CD4-positive, alpha-beta T cell treated with Interleukin-2 at 100 ng/mL for 4 hours (primary cell): Measurements from ENCODE around the gene RUSC1.
"Not testable (repeated sequence)": the region's sequence is repeated elsewhere in the genome, so short reads cannot be mapped to it uniquely, and the experiment has no call there.

Experiments
- DNase-seq: peaks from one replicate; pipeline ENCODE4 v3.0.0-alpha.2; 2020; ENCODE audit warnings: low spot score

The RUSC1 gene

GRCh38 chr1:155322953-155323728 is 2.4 kb downstream of the RUSC1 start:
- DNase-seq: peak; percentile 81

GRCh38 chr1:155323729-155324036 is 3.0 kb downstream of the RUSC1 start:
- peak; percentile 85 for DNase-seq

- peak; percentile 87 for DNase-seq
Measured at GRCh38 chr1:155324037-155324716, 3.5 kb downstream of the RUSC1 start.

GRCh38 chr1:155324717-155325602 is 4.3 kb downstream of the RUSC1 start:
- DNase-seq: no peak

- no peak for DNase-seq
Measured at GRCh38 chr1:155325603-155325893, 4.9 kb downstream of the RUSC1 start.

GRCh38 chr1:155326020-155326526 is 5.4 kb downstream of the RUSC1 start:
- DNase-seq: no peak

DNA sequence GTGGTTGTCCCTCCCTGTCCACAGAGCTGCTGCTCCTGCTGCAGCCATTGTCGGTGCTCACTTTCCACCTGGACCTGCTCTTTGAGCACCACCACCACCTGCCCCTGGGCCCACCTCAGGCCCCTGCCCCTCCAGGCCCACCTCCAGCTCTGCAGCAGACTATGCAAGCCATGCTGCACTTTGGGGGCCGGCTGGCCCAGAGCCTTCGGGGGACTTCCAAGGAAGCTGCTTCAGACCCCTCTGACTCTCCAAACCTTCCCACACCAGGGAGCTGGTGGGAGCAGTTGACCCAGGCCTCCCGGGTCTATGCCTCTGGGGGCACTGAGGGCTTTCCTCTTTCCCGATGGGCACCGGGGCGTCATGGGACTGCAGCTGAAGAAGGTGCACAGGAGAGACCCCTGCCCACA is 5.9 kb downstream of the RUSC1 start:
- no peak for DNase-seq

DNA sequence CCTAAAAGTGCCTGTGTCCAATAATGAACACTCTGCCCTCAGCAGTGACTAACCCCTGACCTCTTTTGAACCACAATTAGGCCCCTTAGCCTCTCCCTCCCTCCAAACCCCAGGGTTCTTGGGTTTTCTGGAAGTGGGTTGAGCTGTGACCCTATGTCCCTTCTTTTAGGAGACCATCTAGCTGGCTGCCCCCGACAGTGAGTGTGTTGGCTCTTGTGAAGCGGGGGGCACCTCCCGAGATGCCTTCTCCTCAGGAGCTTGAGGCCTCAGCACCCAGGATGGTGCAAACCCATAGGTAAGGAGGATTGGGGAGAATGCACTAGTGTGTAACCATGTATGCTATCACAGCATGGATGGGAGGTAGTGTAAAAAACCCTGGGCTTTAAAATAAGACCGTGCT is 7.3 kb downstream of the RUSC1 start:
- DNase-seq: no peak

DNA sequence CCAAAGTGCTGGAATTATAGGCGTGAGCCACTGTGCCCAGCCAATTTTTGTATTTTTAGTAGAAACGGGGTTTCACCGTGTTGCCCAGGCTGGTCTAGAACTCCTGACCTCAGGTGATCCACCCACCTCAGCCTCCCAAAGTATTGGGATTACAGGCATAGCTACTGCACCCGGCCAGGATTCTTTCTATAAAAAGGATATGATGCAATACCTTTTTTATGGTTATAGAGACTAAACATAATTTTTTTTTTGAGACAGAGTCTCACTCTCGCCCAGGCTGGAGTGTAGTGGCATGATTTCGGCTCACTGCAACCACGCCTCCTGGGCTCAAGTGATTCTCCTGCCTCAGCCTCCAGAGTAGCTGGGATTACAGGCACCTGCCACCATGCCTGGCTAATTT is 8.2 kb downstream of the RUSC1 start:
- not testable (repeated sequence) for DNase-seq

GRCh38 chr1:155329980-155330598 is 9.4 kb downstream of the RUSC1 start:
- no peak for DNase-seq

DNA sequence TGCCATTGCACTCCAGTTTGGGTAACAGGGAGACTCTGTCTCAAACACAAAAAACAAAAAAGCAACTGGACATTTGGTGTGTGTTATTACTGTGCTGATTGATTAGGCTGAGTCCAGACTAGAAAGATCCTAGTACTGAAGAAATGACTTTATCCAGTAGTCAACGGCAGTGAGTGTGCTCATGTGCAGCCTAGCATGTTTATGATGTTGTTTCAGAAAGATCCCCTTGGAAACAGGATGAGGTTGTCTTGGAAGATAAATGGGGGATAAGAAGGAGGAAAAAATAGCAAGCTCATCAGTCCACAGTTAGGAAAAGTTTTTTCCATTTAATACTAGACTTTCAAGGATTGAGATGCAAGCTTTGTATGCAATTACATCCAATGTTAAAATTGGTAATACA is 14.3 kb downstream of the RUSC1 start:
- DNase-seq: no peak

- DNase-seq: no peak
Measured at GRCh38 chr1:155339515-155340097, 18.9 kb downstream of the RUSC1 start.

- no peak for DNase-seq
Measured at GRCh38 chr1:155342842-155343241, 22.1 kb downstream of the RUSC1 start.

- DNase-seq: no peak
Measured at GRCh38 chr1:155352631-155353030, 31.9 kb downstream of the RUSC1 start.

DNA sequence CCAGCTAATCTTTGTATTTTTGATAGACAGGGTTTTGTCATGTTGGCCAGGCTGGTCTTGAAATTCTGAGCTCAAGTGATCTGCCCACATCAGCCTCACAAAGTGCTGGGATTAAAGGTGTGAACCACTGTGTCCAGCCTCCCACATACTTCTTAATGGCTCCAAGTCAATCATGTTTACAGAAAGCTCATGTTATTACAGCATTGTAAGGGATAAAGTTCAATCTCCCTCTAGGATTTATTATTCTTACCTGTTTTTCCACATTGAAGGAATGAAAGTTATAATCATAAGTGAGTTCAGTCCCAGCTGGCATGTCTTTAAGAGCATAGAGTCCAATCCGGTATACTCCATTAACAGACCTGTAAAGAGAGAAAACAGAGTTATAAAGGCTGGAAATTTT is 39.4 kb downstream of the RUSC1 start:
- no peak for DNase-seq

- DNase-seq: no peak
Measured at GRCh38 chr1:155379180-155379579, 58.5 kb downstream of the RUSC1 start.

DNA sequence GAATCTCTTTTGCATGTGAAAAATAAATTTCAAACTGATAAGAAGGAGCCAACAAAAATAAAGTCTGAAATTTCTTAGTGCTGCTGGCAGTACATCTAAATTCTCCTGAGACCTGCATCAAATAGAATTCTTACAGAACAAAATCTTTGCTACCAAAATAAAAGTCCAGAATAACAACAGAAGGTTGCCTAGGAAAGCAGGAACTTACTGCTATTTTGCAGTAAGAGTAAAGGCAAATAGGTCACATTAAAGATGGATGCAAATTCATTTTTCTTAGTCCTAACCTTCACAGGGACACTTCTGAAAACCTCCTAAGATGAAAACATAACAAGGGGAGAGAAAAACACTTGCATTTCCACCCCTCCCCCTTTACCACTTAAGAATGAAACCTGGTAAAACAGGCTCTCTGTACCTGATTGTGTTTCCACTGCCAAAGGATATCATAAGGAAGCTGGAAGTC is 59.0 kb downstream of the RUSC1 start:
- no peak for DNase-seq
